ENCODE data around the gene KLF16.
"Not testable (repeated sequence)": the region's sequence is repeated elsewhere in the genome, so short reads cannot be mapped to it uniquely, and the experiment has no call there.

KLF16 gene

GRCh38 chr19:1863328-1863637 is at the start of gene KLF16:
Gene KLF16, minus strand, starts transcription at chr19:1863579. Its CDS starts 82 bp downstream, at chr19:1863497.
- DNase-seq, result no peak

GRCh38 chr19:1912760-1913505 is 49.6 kb upstream of the KLF16 start:
- no peak for DNase-seq

- no peak for DNase-seq
Measured at GRCh38 chr19:1911995-1912394, 48.6 kb upstream of the KLF16 start.

- DNase-seq, result no peak
Measured at GRCh38 chr19:1911098-1911497, 47.7 kb upstream of the KLF16 start.

GRCh38 chr19:1910177-1910576 is 46.8 kb upstream of the KLF16 start:
- no peak for DNase-seq

GRCh38 chr19:1909761-1910080 is 46.3 kb upstream of the KLF16 start:
- no peak for DNase-seq

GRCh38 chr19:1908364-1908678 is 44.9 kb upstream of the KLF16 start:
- DNase-seq, result no peak

GRCh38 chr19:1907563-1908363 is 44.4 kb upstream of the KLF16 start:
- DNase-seq, result no peak

- DNase-seq, result no peak
Measured at GRCh38 chr19:1906985-1907562, 43.7 kb upstream of the KLF16 start.

GRCh38 chr19:1905863-1906375 is 42.5 kb upstream of the KLF16 start:
- DNase-seq, result no peak

GRCh38 chr19:1905110-1905862 is 41.9 kb upstream of the KLF16 start, which contains the start of the genes ADAT3 and SCAMP4:
Gene ADAT3, plus strand, starts transcription at chr19:1905399. Its CDS starts 6,649 bp downstream, at chr19:1912048.
Gene SCAMP4, plus strand, starts transcription at chr19:1905399. Its CDS starts 9,621 bp downstream, at chr19:1915020.
- peak; percentile 93 for DNase-seq

- DNase-seq, result no peak
Measured at GRCh38 chr19:1904860-1905109, 41.4 kb upstream of the KLF16 start.

- no peak for DNase-seq
Measured at GRCh38 chr19:1902923-1903322, 39.5 kb upstream of the KLF16 start.

GRCh38 chr19:1901940-1902404 is 38.6 kb upstream of the KLF16 start:
- DNase-seq, result peak; percentile 9

GRCh38 chr19:1896508-1896907 is 33.1 kb upstream of the KLF16 start:
- no peak for DNase-seq

GRCh38 chr19:1893791-1894190 is 30.4 kb upstream of the KLF16 start:
- DNase-seq, result no peak

GRCh38 chr19:1889907-1890306 is 26.5 kb upstream of the KLF16 start:
- DNase-seq, result no peak

- no peak for DNase-seq
Measured at GRCh38 chr19:1888385-1888784, 25.0 kb upstream of the KLF16 start.

- not testable (repeated sequence) for DNase-seq
Measured at GRCh38 chr19:1886360-1886759, 23.0 kb upstream of the KLF16 start.

- DNase-seq, result peak; percentile 76
Measured at GRCh38 chr19:1885398-1886119, 22.2 kb upstream of the KLF16 start, which contains the start of gene ABHD17A. Gene ABHD17A, minus strand, starts transcription at chr19:1885496. Its CDS starts 3,930 bp downstream, at chr19:1881566.

- no peak for DNase-seq
Measured at GRCh38 chr19:1884719-1885334, 21.4 kb upstream of the KLF16 start.

GRCh38 chr19:1884291-1884718 is 20.9 kb upstream of the KLF16 start:
- no peak for DNase-seq
